Measurements from ENCODE around the gene UNC5A.

Gene UNC5A

DNA sequence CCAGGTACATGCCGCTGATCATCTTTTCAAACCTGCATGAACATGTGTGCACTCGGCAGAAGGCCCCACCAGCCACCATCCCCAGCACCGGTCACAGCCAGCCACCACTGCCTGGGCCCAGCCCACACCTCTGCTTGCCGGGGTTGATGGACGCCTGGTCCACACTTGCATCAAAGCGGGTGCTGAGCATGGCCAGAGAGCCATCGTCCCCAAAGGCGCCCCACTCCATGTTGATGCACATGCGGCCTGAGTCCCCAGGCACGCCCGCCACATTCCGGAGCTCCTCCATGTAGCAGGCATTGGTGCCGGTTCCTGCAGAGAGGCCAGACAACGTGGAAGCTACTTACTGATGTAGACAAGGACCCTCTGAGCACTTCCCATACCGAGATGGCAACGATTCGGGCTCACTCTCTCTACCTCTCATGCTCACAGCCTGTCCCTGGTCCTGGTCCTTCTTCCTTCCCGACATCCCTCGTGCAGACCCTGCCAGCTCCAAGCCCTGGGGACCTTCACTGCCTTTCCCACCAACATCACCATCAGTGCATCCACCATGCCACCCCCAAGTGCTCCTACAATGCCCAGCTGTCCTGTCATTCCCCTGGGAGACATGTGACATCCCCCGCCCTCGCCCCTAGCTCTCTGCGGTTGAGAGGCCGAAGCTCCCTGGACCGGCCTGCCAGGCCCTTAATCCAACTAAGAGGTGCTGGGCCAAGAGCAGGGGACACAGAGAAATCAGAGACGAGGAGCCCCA lies 71.6 kb downstream of the UNC5A start:
- DNase-seq: no peak

DNA sequence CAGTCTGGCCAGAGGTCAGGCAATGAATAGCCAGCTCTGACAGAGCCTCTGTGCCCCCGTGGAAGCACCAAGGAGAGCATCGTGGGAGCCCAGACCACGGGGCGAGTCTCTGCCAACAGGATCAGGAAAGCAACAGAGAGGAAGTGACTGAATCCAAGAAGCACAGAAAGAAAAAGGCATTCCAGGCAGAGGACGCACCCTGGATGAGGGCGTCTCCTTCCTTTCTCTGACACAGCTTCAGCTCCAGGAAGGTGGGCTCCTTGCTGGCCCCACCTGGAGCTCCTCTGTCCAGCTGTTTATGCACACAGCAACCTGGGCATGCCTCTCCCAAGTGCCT lies 72.2 kb downstream of the UNC5A start:
- no peak for DNase-seq

DNA sequence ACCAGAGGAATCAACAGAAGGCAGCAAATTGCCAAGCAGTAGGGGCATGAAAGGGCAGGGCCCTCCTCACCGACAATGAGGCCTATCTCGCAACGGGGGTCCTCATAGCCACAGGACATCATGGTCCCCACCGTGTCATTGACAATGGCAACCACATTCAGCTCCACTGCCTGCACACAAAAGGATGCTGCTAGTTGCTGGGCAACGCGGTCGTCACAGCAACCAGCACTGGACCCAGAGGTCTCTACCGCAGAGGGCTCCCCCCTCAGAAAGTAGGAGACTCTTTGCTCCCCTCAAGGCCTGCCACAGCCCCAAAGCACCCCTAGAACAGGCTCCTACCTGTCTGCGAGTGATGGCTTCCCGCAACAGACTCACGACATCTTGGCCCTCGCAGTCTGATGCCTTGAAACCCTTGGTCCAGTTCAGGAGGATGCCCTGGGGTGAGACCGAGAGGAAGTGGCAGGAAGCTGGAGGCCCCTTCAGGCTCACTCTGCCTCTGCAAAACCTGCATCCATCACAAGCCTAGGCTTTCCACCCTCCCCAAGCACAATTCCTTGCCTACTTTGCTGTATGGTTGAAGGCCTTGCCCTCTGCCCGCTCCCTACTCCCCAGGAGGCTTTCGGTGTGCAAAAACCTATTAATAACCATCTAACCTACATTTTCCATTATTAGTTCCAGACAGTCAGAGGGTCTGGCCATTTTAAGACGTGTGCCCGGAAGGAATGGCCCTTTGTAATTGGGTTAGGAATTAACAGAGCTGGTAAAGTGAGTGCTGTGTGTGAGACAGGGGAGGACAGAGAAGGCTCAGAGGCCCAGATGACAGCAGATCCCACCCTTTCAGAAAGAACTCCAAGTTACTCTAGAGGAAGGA lies 73.6 kb downstream of the UNC5A start:
- no peak for DNase-seq

DNA sequence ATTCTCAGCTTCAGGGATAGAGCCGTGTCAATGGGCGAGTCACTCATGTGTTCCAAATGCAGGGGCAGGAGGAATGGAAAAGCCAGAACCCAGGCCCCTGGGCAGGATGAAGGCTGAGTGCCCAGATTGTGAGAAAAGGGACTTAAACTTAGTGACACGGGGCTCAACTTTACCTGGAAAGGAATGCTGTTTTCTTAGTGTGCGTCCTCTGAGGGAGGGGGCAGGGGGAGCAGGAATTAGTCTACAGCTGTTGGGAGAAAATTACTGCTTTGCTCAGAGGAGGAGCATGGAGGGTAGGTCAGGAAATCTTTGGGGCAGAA lies 74.2 kb downstream of the UNC5A start:
- DNase-seq: no peak

DNA sequence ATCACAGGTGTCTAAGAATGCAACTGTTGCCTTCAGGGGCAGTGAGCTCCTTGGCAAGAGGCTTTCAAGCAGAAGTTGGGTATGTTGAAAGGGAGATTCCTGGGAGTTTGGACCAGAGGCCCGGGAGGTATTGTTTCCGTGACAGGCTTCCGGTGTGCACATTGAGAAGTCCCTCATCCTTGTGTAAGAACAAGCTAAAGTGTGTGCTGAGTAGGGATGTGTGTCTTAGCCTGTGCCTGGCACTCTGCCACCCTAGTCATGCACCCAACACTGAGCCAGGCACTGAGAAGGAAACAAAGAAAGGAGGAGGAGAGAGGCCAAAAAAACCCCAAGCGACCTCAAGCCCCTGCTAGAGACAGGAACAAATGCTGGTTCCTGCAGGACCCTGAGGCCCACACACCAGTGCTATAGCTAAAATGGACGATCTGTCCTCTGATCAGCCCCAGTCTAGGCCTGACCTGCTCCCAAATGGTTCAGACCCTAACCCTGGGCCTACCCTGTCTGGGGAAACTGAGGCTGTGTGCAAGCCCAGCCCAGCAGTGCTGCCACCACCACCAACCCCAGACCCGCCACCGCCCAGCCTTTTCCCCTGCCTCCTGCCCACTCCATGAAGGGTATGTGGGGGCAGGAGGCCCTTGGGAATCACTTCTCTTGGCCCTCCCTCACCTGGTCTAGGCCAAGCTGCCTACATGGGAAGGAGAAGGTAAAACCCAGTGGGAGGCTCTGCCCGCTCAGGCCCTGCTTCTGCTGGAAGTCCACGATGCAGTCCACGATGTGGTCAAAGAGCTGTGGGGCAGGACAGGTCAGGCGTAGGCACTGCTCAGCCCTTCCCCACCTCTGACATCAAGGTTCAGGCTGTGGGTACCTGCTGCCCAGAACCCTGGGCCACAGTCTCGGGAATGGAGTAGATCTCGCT lies 76.2 kb downstream of the UNC5A start:
- DNase-seq: no peak

DNA sequence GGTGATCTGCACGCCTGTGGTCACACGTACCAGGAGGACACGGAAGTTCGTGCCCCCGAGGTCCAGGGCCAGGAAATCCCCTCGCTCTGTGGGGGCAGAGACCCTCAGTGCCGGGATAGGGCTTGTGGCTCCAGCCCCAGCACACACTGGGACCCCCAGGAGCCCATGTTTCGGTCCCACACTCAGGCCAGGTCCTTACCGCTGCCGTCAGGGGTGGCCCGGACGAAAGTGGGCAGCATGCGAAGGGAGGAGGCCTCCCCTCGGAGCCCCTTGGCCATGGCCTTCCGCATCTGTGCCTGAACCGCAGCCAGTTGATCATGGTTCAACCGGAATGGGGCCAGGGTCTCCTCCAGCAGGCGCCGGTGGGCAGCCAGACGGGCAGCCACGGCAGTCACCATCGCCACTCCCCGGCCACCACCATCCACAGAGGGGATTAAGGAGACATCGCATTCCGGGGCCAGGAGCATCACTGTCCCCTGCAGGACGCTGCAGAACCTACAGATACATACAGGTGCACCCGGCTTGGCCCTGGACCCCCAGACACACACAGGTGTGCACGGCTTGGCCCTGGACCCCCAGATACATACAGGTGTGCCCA lies 77.0 kb downstream of the UNC5A start:
- no peak for DNase-seq

DNA sequence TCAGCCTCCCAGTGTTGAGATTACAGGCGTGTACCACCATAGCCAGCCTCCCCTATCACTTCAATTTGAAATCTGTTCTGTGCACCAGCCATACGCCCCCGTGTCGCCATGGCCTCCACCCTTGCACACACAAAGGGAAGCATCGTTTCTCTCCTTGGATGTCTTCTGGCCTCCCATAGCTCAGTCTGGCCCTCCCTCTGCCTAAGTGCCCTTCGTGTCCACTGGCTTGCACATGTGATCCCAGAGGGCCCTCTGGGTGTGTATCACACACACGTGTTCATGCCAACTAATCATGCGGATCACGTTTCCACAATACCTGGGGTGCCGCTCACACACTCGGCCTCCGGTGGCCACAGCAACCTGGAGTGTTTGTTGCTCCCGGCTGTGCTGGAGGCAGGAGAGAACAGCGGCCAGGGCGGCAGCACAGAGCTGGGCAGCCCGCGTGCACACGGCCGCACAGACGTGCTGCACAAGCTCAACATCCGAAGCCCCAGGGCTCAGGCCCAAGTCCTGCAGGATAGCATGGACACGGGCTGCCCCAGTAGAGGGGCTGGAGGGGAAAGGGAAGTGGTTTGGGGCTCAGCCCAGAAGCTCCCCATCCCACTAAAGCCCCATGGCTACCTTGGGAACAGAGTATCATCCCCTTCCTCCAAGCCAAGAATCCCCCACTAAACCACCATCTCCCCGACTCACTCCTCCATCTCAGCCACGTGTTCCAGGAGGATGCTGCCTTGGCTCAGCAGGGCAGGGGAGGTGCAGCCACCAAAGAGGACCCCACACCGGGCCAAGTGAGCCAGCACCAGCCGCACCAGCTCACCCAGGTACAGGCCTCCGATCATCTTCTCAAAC lies 77.9 kb downstream of the UNC5A start:
- DNase-seq: no peak

DNA sequence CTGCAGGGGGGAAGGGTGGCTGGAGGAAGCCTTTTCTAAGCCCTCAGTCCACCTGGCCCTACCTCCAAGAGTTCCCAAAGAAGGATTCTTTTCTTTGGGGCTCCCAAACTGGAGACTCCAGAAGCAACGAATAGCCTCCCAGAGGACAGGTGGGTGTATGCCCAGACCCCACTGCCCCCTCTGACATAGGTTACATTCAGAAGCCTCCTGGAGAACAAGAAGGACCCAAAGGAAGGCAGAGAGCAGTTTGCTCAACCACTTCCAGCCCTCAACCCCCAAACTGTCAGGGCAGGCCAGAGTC lies 78.5 kb downstream of the UNC5A start:
- DNase-seq: no peak

DNA sequence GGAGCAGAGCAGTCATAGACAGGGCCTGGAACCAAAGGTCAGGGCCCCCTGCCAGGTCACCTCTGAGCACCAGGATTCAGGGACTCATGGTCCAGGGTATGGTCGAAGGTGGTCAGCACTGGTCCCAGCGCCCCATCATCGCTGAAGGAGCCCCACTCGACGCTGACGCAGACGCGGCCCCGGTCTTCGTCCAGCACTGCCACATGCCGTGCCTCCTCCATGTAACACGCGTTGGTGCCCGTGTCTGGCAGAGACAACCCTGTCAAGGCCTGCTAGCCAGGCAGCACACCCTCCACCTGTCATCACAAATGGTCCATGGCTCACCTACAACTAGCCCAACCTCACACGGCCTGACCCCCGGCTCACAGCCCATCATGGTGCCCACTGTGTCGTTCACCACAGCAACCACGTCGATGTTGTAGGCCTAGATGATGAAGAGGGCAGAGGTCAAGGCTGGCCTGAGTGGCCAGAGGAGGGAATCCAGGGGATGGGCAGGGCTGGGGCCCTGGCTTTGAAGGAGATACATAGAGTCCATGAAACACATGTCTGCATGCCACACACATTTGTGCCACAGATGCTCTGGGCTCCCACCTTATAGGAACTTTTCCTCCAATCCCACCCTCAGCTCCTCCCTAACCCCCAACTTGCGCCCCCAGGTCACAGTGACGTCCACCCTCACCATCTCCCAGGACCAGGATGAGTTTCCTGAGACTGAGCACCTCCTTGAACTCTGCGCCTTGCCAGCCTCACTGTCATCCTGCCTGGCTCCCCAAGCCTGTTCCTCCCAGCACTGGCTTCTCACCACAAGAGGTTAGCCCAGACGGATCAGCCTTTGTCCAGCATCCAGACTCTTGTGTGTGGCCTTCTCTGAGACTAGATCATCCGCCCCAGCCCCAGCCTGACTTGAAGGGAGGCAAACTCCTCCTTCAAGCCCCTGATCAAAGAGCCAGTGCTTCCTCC lies 79.2 kb downstream of the UNC5A start:
- no peak for DNase-seq

DNA sequence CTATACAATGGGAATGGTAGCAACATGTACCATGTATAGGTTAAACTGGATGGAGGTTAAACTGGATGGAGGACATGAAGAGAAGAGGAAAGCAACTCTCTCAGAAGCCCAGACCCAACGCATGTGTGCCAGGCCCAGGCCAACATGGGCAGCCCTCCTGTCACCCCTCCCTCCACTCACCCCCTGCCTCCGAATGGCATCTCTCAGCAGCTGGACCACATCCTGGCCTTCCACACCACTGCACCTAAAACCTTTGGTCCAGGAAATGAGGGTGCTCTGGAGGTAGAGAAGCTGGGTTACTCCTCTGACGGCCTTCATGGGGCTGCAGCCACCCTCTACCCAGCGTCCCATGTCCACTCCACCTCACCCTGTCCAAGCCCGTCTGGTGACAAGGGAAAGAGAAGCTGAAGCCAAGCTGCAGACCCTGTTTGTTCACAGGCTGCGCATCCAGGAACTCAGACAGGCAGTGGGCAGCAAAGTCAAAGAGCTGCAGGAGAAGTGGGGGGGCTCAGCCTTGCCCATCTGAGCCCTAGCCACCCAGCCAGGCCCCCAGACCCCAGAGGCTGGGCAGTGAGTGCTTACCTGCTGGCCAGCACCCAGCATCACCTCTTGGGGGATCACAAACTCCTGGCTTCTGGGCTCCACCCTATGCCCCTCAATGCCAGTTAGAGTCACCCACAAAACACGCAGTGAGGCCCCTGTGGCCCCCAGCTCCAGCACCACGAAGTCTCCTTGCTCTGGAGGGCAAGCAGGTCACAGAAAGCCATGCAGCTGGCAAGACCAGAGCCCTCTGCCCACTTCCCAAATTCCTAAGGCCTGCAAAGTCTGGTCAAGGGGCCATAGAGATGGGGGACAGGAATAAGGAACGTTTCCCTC lies 80.3 kb downstream of the UNC5A start:
- no peak for DNase-seq

DNA sequence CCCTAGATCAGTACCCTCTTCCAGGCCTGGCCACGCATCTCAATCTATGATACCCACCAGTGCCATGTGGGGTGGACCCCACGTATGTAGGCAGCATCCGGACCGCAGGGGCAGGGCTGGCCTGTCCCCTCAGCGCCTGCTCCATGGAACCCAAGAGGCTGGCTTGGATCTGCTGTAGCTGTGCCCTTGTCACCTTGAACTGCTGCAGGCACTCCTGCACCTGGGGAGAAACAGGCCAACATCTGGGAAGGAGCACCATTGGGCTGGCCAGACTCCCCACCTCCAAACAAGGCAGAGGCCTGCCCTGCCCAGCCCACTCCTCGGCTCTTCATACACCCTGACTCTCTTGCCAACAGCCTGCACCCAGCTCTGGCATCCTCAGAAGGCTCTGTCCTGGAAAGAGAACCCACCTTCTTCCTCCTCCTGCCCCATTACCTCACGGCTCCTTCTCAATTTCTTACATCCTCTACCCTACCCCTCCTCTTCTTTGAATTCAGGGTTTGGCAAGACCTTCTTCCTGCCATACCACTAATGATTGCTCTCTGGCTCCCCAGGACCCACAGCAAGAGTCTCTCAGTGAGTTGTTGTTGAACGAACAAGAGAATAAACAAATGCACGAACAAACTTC lies 81.1 kb downstream of the UNC5A start:
- no peak for DNase-seq

DNA sequence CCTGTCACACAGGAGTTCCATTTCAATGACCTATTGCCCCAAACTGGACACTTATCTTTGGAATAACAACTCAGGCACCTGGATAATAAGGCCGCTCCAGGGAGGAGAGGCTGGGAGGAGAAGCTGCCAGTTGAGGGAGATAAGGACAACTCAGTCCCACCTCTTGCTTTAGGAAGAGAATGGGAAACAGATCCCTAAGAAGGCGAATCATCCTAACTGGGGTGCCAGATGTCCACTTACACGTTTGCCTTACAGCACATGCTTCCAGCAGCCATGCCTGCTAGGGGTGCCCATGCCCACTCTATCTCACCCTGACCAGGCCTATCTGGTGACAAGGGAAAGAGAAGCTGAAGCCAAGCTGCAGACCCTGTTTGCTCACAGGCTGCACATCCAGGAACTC lies 82.3 kb downstream of the UNC5A start:
- no peak for DNase-seq

DNA sequence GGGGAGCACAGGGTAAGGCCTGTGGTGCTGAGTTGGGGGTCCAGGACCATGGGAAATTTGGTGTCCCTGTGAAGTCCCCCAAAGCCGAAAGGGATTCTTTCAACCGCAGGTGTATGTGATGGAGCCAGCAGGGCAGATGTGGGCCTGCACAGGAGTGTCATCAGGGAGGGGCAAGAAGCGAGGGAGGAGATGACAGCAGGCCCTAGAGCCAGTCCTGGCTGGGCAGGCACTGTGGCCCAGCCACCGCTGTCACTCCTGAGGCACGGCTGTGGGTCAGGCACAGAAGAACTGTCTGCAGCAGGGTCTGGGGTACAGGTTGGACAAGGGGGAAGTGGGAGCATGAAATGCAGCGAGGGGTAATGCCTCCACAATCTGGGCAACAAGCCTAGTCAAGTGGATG lies 83.9 kb downstream of the UNC5A start:
- no peak for DNase-seq

DNA sequence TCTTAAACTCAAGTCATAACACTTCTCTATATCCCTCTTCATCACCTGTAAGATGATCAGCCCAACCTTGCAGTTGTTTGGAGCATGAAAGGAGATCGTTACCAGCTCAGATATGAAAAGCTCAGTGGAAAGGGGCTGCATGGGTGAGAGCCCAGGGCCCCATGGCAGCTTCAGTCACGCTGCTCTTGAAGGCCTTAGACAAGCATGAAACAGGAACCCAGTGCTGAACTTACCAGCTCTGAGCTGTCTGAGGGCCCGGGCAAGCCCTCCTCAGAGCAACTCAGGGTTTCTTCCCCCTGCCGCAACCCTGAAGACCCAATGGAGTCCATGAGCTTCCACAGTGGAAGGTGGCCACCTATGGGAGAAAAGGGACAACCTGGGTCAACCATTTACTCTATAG lies 85.5 kb downstream of the UNC5A start:
- DNase-seq: no peak

DNA sequence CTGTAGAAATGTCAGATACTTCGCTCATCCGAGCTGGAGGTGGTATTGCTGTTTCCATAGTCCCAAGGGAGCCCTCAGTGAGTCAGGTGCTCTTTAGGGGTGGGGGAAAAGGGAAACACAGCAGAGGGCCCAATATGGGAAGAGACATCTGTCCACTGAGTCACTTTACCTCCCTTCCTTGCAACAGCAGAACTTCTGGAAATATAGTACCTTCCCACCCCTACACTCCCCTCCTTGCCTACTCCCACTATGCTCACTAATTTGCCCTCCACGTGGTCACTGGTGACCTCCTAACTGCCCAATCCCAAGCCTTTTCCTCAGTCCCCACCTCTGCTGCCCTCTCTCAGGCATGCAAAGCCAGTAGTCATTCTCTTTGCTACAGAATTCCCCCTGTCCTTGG lies 86.9 kb downstream of the UNC5A start:
- DNase-seq: no peak

DNA sequence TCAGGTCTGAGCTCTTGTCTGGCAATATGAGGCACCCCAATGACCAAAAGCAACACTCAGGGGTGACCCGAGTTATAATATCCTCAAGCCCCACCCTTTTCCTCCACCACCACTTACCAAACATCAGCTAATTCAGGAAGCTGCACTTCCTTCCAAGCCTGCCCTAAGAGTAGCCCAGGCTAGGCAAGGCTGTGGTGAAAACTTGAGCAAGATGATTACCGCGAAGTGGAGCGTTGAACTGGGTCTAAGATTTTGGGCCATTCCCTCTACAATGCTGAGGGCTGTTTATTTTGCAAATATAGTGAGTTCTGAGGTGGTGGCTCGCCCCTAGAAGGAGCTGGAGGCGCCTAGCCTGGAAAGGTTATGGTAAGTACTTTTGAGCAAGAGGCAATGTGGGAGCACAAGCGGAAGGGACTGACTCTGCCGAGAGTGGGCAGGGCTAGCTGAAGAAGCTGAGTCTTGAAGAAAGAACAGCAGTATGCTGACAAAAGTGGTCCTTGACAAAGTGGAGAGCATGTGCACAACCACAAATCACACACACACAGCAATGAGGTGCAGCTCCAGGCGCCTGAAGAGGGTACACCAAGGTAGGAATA lies 89.0 kb downstream of the UNC5A start, which contains the start of gene HK3:
Gene HK3, minus strand, starts transcription at position 51 of the 596 bp plus-strand sequence. CDS start 3,187 bp downstream, outside the sequence.
- DNase-seq: no peak

DNA sequence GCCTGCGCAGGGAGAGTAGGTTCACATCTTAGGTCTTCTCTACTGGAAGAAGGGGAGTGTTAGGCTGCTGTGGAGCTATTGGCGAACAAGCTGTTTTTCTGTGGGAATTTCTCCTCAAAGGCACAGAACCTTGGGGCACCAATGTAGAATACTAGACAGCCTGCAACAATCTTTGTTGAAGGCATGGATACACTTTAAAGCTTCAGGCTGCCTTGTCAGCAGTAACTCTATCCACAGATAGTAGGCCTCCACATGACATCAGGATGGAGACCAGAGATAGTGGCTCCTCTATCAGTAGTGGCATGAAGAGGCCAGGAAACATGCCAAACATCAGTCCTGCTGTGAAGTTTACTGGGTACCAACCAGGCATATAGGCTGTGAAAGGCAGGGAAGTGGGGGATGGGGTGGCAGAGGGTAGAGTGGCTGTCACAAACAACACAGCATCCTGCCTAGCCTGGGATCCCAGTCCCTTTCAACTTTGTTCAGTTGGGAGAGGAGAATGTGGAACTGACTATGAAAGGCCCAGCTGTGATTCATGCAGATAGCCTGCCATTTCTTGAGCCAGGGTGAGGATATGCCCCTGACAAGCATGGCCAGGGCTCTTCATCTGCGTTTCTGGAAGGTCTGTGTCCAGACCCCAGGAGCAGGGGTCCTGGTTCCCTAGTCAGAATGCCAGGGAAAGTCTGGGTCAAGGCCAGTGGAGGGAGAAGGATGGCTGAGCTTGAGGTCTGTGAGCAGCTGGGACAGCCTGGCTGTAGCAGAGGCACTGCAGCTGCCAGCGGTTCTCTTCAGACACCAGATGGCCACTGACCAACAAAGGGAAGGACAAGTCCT lies 89.8 kb downstream of the UNC5A start:
- no peak for DNase-seq

DNA sequence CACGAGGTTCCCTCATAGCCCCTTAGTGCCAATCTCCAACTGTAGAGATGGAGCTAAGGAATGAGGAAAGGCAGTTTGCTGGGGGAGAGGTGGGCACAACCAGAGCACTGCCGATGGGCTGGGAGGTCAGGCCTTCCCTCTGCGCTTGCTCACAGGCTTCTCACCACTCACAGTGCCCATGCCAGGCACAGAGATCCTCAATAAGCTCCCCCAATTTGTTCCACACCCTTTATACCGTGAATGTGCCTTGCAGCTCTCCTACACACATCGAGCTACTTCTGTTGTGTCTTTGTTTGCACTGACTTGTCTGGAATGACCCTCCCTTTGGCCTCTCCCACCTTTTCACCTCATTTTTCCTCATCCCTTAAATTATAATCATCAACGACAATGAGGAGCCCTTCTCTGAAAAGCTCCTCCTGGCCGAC lies 90.4 kb downstream of the UNC5A start:
- no peak for DNase-seq

Data from activated effector memory CD4-positive, alpha-beta T cell treated with Interleukin-2 at 50 U/mL for 16 hours (primary cell).